Measurements from ENCODE around the gene DNAJC9. TPM values are rescaled to one million over a fixed set of nuclear protein-coding genes. Genes with fewer than 3 reads are reported as not detected.

Gene DNAJC9
- total RNA-seq, 3 donors from 2014 or later (not counting 1 experiment from before 2014, with no cell fraction given), result 14.1 to 19.0 (median 17.4) TPM

DNA sequence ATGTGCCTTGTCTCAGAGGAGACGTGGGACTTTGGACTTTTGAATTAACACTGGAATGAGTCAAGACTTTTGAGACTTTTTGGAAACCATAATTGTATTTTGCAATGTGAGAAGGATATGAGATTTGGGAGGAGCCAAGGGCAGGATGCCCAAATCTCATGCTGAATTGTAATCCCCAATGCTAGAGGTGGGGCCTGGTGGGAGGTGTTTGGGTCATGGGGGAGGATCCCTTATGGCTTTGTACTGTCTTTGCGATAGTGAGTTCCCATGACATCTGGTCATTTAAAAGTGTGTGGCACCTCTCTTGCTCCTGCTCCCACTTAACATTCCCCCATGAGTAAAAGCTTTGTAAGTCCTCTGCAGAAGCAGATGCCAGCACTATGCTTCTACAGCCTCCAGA is 39.2 kb downstream of the DNAJC9 start:
- ATAC-seq, result no peak
- Histone ChIP-seq H3K9me3 (ENCODE audit: control insufficient read depth, insufficient read depth, low read length) (no peaks in the 10 kb centered on the region), H3K4me1 (ENCODE audit: control insufficient read depth, insufficient read depth, low read length) (no peaks in the 10 kb centered on the region), H3K27me3 (ENCODE audit: control insufficient read depth, insufficient read depth, low read length) (no peaks in the 10 kb centered on the region), H3K4me3 (ENCODE audit: low read length) (no peak overlapping the region), H3K27ac (ENCODE audit: low read length) (no peak overlapping the region), H3K36me3 (ENCODE audit: control insufficient read depth, insufficient read depth, low read length) (peaks cover 3% of the 10 kb centered on the region)
- WGBS (ENCODE audit: insufficient coverage), result 92% methylated on average over 2 of the region's 2 CpGs
- TF ChIP-seq, protein P1, sequence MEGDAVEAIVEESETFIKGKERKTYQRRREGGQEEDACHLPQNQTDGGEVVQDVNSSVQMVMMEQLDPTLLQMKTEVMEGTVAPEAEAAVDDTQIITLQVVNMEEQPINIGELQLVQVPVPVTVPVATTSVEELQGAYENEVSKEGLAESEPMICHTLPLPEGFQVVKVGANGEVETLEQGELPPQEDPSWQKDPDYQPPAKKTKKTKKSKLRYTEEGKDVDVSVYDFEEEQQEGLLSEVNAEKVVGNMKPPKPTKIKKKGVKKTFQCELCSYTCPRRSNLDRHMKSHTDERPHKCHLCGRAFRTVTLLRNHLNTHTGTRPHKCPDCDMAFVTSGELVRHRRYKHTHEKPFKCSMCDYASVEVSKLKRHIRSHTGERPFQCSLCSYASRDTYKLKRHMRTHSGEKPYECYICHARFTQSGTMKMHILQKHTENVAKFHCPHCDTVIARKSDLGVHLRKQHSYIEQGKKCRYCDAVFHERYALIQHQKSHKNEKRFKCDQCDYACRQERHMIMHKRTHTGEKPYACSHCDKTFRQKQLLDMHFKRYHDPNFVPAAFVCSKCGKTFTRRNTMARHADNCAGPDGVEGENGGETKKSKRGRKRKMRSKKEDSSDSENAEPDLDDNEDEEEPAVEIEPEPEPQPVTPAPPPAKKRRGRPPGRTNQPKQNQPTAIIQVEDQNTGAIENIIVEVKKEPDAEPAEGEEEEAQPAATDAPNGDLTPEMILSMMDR (IDR thresholded peaks at IDR 0.05), result no peak
- Mint-ChIP-seq H3K4me1 (no peaks in the 10 kb centered on the region), H3K9me3 (no peaks in the 10 kb centered on the region), H3K27me3 (ENCODE audit: low read depth in 2 of 2) (no peaks in the 10 kb centered on the region), H3K27ac (no peak overlapping the region), H3K4me3 (no peak overlapping the region), H3K36me3 (no peaks in the 10 kb centered on the region)
- DNase-seq, result no peak
- intact Hi-C loops (cut with micrococcal nuclease), result no loop called here

DNA sequence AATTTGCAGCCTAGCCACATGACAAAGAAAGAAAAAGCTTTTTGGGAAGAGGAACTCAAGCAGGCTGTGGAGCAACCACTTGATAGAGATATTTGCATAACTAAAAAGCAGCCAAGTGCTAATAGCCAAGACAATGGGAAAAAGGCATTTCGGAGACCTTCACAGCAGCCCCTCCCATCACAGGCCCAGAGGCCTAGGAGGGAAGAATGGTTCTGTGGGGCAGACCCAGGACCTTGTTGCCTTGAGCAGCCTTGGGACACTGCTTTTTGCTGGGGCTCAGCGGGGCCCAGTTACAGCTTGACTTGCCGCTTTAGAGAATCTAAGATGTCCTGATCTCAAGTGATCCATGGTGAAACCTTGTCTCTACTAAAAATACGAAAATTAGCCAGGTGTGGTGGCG is 40.7 kb downstream of the DNAJC9 start:
- Mint-ChIP-seq H3K9me3 (no peaks in the 10 kb centered on the region), H3K4me3 (no peak overlapping the region), H3K4me1 (no peaks in the 10 kb centered on the region), H3K27ac (no peak overlapping the region), H3K27me3 (ENCODE audit: low read depth in 2 of 2) (no peaks in the 10 kb centered on the region), H3K36me3 (no peaks in the 10 kb centered on the region)
- H3K27me3 ChIP-seq (ENCODE audit: control insufficient read depth, insufficient read depth, low read length), result no peaks in the 10 kb centered on the region
- H3K4me3 ChIP-seq (ENCODE audit: low read length), result no peak overlapping the region
- TF ChIP-seq, protein P1 (IDR thresholded peaks at IDR 0.05), result no peak
- ATAC-seq (no peak), DNase-seq (no peak)
- H3K36me3 ChIP-seq (ENCODE audit: control insufficient read depth, insufficient read depth, low read length), result peaks cover 3% of the 10 kb centered on the region
- intact Hi-C loops (cut with micrococcal nuclease), result no loop called here
- H3K4me1 ChIP-seq (ENCODE audit: control insufficient read depth, insufficient read depth, low read length), result no peaks in the 10 kb centered on the region
- 98% methylated on average over 5 of the region's 5 CpGs for whole genome bisulfite sequencing (ENCODE audit: insufficient coverage)
- H3K9me3 ChIP-seq (ENCODE audit: control insufficient read depth, insufficient read depth, low read length), result no peaks in the 10 kb centered on the region
- no peak overlapping the region for H3K27ac ChIP-seq (ENCODE audit: low read length)

DNA sequence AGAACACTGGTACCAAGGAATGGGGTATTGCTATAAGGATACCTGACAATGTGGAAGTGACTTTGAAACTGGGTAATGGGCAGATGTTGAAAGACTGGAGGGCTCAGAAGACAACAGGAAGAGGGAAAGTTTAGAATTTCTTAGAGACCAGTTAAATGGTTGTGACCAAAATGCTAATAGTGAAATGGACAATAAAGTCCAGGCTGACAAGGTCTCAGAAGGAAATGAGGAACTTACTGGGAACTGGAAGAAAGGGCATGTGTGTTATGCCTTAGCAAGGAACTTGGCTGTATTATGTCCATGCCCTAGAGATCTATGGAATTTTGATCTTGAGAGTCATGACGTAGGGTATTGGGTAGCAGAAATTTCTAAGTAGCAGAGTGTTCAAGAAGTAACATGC is 41.2 kb downstream of the DNAJC9 start:
- Mint-ChIP-seq H3K4me1 (no peaks in the 10 kb centered on the region), H3K36me3 (no peaks in the 10 kb centered on the region), H3K4me3 (no peak overlapping the region), H3K27me3 (ENCODE audit: low read depth in 2 of 2) (no peaks in the 10 kb centered on the region), H3K9me3 (no peaks in the 10 kb centered on the region), H3K27ac (no peak overlapping the region)
- ATAC-seq, result no peak
- Histone ChIP-seq H3K27ac (ENCODE audit: low read length) (no peak overlapping the region), H3K4me3 (ENCODE audit: low read length) (no peak overlapping the region), H3K27me3 (ENCODE audit: control insufficient read depth, insufficient read depth, low read length) (no peaks in the 10 kb centered on the region), H3K9me3 (ENCODE audit: control insufficient read depth, insufficient read depth, low read length) (no peaks in the 10 kb centered on the region), H3K4me1 (ENCODE audit: control insufficient read depth, insufficient read depth, low read length) (no peaks in the 10 kb centered on the region), H3K36me3 (ENCODE audit: control insufficient read depth, insufficient read depth, low read length) (peaks cover 3% of the 10 kb centered on the region)
- 95% methylated on average over 1 of the region's 1 CpG for WGBS (ENCODE audit: insufficient coverage)
- intact Hi-C loops (cut with micrococcal nuclease), result no loop called here
- DNase-seq, result no peak
- TF ChIP-seq, protein P1 (IDR thresholded peaks at IDR 0.05), result no peak

DNA sequence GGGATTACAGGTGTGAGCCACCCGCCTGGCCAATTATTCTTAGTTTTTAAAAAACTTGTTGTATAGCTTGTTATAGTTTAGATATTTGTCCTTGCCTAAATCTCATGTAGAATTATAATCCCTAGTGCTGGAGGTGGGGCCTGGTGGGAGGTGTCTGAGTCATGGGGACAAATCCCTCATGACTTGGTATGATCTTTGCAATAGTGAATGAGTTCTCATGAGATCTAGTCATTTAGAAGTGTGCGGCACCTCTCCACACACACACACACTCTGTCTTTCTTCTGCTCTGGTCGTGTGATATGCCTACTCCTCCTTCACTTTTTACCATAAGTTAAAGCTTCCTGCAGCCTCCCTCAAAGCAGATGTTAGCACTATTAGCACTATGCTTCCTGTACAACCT is 42.0 kb downstream of the DNAJC9 start:
- Histone ChIP-seq H3K27ac (ENCODE audit: low read length) (no peak overlapping the region), H3K9me3 (ENCODE audit: control insufficient read depth, insufficient read depth, low read length) (no peaks in the 10 kb centered on the region), H3K27me3 (ENCODE audit: control insufficient read depth, insufficient read depth, low read length) (no peaks in the 10 kb centered on the region), H3K36me3 (ENCODE audit: control insufficient read depth, insufficient read depth, low read length) (peaks cover 3% of the 10 kb centered on the region), H3K4me3 (ENCODE audit: low read length) (no peak overlapping the region), H3K4me1 (ENCODE audit: control insufficient read depth, insufficient read depth, low read length) (no peaks in the 10 kb centered on the region)
- no peak overlapping the region for H3K27ac Mint-ChIP-seq
- H3K9me3 Mint-ChIP-seq, result no peaks in the 10 kb centered on the region
- DNase-seq (no peak), ATAC-seq (no peak)
- TF ChIP-seq, protein P1 (IDR thresholded peaks at IDR 0.05), result no peak
- H3K4me1 Mint-ChIP-seq, result no peaks in the 10 kb centered on the region
- 87% methylated on average over 3 of the region's 3 CpGs for WGBS (ENCODE audit: insufficient coverage)
- H3K36me3 Mint-ChIP-seq, result no peaks in the 10 kb centered on the region
- no peak overlapping the region for H3K4me3 Mint-ChIP-seq
- intact Hi-C loops (cut with micrococcal nuclease), result no loop called here
- H3K27me3 Mint-ChIP-seq (ENCODE audit: low read depth in 2 of 2), result no peaks in the 10 kb centered on the region

Measured in natural killer cell (primary cell).